ENCODE measurements around the gene CPHXL. TPM values are rescaled to one million over a fixed set of nuclear protein-coding genes. Genes with fewer than 3 reads are reported as not detected.

Gene CPHXL
- total RNA-seq: not detected

DNA sequence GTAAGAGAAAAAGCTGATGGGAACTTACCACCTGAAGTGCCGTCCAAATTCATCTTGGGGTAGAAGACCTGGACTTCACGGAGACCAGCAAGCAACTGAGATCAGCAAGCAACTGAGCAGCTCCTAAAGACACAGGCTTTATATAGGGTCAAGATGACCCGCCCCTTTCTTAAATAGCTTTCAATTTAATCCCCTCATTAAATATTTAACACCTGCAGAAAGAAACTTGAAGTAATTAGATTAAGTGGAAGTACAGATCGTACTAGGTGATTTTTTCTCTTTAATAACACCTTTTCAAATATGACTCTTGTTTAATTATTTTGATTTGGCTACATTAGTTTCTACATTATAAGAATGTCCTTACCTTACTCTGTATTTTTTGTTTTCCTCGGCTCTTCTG is at the start of gene CPHXL:
Gene CPHXL, minus strand, starts transcription at position 101 of the 400 bp plus-strand sequence. Its CDS starts 48 bp downstream, at position 53.
- DNase-seq (ENCODE audit: low spot score) (no peak), ATAC-seq (ENCODE audit: low FRiP score) (no peak)
- TF ChIP-seq, protein P1, sequence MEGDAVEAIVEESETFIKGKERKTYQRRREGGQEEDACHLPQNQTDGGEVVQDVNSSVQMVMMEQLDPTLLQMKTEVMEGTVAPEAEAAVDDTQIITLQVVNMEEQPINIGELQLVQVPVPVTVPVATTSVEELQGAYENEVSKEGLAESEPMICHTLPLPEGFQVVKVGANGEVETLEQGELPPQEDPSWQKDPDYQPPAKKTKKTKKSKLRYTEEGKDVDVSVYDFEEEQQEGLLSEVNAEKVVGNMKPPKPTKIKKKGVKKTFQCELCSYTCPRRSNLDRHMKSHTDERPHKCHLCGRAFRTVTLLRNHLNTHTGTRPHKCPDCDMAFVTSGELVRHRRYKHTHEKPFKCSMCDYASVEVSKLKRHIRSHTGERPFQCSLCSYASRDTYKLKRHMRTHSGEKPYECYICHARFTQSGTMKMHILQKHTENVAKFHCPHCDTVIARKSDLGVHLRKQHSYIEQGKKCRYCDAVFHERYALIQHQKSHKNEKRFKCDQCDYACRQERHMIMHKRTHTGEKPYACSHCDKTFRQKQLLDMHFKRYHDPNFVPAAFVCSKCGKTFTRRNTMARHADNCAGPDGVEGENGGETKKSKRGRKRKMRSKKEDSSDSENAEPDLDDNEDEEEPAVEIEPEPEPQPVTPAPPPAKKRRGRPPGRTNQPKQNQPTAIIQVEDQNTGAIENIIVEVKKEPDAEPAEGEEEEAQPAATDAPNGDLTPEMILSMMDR (IDR thresholded peaks at IDR 0.05): no peak

DNA sequence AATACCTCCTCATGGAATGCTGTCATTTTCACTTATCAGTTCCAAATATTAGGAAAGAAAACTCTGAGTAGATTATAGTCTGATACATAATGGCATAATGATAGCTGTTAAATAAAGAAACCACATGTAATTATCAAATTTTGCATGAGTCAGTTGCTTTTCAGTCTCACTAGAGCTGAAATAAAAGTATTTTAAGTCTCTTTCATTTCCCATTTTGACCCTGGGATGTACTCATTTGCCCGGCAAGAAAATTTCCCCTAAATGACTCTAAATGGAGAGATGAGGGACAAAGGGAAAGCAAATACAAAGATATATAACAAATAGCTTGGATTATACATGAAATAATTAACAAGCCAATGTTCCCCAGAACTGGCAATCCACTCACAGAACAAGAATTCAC is 47.9 kb upstream of the CPHXL start:
- ATAC-seq (ENCODE audit: low FRiP score) (no peak), DNase-seq (ENCODE audit: low spot score) (no peak)

DNA sequence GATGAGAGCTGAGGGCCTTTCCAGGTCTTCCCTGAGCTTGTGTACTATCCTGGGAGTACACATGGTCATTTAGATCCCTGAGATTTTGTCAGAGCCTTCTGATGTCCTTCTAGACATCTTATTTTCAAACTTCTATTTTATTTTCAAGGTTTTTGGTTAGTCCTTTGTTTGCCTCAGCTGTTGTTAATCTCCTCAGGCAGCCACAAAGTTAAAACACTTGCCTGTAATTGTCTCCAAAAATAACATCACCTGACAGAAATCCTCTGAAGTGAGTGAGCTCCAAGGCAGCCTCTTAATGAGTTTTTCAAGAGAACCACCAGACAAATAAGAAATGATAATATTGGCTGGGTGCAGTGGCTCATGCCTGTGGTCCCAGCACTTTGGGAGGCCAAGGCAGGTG is 43.8 kb upstream of the CPHXL start:
- DNase-seq (ENCODE audit: low spot score): no peak
- TF ChIP-seq, protein P1 (IDR thresholded peaks at IDR 0.05): no peak
- no peak for ATAC-seq (ENCODE audit: low FRiP score)

More for the DNA sequence above, 47.9 kb upstream of the CPHXL start:
- TF ChIP-seq, protein P1 (IDR thresholded peaks at IDR 0.05): no peak

DNA sequence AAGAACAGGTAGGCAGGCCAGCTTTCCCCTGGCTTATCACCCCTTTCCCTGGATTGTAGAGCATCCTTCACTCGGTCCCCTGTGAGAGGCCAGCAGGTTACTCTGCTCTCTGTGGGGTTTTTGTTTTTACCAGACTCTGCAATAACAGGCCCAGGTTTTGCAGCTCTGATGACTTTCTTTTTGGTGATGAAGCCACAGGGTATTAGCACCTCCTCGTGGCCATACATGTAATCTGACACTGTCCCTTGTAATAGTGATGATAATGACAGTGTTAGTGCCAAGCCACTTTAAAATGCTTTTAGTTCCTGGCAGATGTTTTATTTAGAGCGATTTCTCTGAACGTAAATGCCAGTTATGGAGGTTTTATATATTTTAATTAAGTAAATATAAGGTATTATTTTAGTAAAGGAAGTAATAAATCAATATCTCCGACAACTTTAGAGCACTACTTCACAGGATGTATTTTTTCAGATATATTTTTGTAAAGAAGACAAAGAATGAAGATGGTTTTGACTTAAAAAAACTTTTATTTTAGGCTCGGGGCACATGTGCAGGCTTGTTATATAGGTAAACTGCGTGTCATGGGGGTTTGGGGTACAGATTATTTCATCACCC is 38.0 kb upstream of the CPHXL start:
- ATAC-seq (ENCODE audit: low FRiP score) (peak; percentile 71), DNase-seq (ENCODE audit: low spot score) (no peak)
- TF ChIP-seq, protein P1 (IDR thresholded peaks at IDR 0.05): peak in 2 of 3 donors; percentile 39 to 46

DNA sequence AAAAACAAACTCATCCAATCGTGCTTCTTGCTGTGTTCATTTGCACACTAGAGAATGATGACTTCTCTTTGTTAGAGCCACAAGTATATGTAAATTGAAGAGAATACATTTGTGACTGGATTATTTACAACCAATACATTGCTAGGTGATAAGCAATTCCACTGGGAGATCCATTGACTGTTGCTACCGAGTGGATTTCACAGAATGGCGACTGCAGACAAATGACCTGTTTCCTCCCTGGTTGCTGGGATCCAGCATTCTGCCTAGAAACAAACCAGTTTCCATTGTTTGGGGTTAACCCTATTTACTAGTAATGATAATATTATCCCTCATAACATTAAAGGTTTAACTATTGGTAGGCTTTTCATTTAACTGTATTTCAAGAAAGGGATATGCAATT is 36.9 kb upstream of the CPHXL start:
- TF ChIP-seq, protein P1 (IDR thresholded peaks at IDR 0.05): no peak
- DNase-seq (ENCODE audit: low spot score): no peak
- no peak for ATAC-seq (ENCODE audit: low FRiP score)

DNA sequence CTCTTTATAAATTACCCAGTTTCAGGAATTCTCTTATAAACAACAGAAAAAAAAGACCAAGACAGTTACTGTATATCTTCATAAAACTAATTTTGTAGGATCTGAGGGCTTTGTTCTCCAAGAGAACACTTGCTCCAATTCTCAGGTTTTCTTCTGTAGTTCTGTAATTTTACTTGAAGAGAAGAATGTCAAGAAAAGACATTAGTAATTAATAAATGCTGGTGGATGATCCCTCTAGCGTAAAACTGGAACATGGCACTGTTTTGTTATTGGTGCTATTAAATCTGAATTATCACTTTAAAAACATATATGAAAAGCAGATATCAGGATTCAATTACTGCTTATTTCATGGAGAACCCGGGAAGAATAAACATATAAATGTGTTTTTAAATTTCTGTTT is 36.5 kb upstream of the CPHXL start:
- no peak for ATAC-seq (ENCODE audit: low FRiP score)
- TF ChIP-seq, protein P1 (IDR thresholded peaks at IDR 0.05): no peak
- no peak for DNase-seq (ENCODE audit: low spot score)

DNA sequence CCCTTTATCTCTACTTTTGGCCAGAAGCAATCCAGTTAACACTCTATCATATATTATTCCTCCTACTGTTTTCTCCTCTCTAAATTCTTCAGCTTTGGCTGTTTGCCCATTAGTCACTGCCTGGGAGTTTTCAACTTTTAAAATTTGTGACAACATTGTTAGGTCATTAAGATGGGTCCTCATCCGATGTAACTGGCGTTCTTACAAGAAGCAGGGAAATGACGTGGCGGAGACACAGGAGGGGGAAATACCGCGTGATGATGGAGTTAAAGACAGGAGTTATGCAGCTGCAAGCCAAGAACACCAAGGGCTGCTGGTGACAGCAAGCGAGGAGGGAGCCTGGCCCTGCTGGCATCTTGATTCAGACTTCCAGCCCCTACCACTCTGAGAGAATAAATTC is 34.8 kb upstream of the CPHXL start:
- ATAC-seq (ENCODE audit: low FRiP score) (no peak), DNase-seq (ENCODE audit: low spot score) (no peak)
- TF ChIP-seq, protein P1 (IDR thresholded peaks at IDR 0.05): no peak
